Caki2 (cell line): ENCODE data around the gene IRF6. TPM values are rescaled to one million over a fixed set of nuclear protein-coding genes. Genes with fewer than 3 reads are reported as not detected.

Source experiments
- DNase-seq: peaks from one replicate; pipeline ENCODE4 v3.0.0-alpha.2; 2015; ENCODE audit warnings: low read depth
- in situ Hi-C: cut with HindIII; loops from 2 replicates; pipeline ENCODE4 v1.10.0; 2016; ENCODE audit warnings: low sequenced_read_pairs, low pct_unique_long_range_greater_than_20kb, mixed read lengths
- total RNA-seq: library from RNA; depleted of rRNA; stranded (reverse); fragments of >200 nt; shearing (Covaris generic); gene quantifications from 2 replicates; pipeline ENCODE4 v1.2.3, GENCODE V29; 2014; ENCODE audit warnings: low replicate concordance

Gene IRF6
- total RNA-seq, 1 experiment from 2014 or later: not detected

DNA sequence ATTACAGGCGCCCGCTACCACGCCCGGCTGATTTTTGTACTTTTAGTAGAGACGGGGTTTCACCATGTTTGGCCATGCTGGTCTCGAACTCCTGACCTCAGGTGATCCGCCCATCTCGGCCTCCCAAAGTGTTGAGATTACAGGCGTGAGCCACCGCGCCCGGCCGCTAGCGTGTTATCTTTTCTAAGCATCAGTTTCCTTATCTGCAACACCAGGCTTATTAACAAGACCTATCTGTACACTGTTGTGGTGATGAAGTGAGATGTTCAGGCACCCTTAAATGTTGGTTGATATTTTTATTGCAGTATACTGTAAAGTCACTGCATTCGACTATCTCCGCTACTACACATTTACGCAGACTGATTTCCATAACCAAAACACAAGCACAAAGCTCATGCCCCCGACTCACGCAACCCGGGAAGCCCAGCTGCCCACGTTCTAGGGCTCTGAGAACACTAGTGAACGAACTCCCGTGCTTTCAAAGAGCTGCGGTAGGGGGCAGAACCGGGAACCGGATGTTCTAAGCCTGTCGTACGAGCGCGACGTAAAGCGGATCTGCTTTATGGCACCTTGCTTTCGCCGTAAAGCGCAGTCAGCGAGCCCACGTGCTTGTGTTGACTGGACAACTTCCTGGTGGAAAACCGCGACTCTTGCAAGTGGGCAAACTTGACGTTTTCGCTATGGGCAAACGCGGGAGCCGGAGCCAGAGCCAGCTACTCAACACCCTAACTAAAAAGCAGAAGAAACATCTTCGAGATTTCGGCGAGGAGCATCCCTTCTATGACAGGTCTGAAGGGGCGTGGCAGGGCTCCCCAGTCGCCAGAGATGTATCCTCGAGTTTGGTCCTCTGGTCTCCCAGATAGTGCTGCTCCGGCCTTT lies 21.7 kb upstream of the IRF6 start, which contains the start of gene UTP25:
TSS of gene UTP25 (plus strand) at position 589 of the 879 bp plus-strand sequence. CDS start at position 681, 92 bp downstream.
- DNase-seq: peak; percentile 92
- in situ Hi-C loops: no loop called here

DNA sequence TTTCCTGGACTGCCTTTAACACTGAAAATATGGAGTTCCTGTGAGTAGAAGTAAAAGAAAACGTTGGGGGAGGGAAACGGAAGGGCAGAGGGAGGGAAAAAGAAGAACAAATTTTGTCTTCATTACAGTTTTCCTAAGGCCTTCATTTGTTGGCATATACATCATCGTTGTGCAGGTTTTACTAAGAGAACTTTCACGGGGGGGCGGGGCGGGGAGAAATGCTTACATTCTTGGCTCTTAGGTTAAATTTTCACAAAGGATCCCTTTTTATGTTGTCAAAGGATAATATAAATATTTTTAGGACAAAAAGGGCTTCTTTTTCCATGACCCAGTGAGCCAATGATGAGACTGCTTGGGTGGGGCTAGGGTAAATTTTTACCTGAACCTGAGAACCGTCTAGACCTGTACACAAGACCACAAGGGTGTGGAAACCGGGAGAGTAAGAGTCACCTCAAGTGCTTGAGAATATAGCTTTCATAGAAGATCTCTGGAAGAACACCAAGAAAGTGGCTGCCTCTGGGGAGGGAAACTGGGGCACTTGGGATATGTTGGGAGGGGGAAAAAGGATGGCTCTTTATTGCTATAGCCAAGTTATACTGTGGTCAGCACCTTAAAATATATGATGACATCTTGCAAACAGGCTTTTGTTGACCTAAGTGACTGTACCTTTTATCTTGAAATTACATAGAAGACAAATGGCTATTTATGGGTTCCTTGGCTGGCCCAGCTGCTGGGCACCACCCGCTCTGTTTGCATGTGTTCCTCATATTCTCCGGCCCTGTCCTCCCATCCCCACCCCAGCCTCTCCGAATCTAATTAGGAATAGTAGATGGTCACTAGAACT lies 19.9 kb upstream of the IRF6 start:
- in situ Hi-C loops: no loop called here
- peak; percentile 32 for DNase-seq

DNA sequence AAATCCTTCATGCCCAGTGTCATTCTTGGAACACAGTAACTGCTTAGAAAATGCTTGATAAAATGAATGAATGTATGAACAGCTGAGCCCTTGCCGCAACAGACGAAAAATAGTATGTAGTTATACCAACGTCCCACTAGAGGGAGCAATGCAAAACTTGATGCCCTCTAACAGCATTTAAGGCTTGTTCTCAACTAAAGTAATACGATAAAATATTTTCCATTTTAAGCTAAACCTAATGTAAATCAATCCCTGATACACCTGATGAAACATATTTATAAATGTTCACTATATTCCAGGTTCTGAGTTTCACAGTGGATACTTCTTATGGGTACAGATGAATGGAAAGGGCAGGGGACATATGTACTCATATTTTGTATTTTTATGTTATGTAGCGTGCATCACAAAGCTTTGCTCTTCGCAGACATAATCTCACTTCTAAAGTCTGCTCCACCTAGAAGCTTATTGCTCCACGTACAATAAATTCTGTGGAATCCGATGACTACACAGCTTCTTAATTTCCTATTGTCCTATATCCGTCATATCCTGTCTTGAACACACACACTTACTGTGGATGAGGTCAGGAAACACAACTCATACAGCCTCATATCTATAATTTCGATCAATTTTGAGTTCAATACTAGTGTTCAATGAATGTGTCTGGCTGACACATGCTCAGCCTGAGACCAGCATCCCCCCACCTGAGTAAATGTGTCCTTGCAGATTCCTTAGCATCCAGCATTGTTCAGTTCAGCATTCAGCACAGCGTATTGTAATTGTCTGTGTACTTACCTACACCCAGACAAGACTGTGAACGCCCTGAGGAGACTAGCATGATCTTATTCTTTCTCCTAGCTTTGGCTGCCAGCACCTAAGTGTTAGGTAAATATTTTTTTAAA lies 17.4 kb upstream of the IRF6 start:
- in situ Hi-C loops: no loop called here
- DNase-seq: peak; percentile 35

DNA sequence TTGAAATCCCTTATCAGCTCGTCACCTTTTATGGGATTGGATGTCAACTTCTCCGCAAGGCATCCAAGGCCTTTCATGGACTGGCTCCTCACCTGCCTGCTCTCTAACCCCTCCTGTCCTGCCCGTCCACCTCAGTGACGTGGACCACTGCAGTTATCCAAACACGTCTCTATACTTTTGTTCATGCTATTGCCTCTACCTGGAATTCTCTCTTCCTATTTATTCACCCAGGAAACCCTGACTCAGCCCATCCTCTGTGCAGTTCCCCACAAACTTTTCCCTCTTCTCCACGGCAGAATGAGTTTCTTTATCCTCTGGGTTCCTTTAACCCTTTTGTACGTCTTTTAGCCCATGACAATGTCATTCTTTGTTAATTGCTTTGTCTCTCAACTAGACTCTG lies 16.8 kb upstream of the IRF6 start:
- DNase-seq: no peak
- in situ Hi-C loops: no loop called here

DNA sequence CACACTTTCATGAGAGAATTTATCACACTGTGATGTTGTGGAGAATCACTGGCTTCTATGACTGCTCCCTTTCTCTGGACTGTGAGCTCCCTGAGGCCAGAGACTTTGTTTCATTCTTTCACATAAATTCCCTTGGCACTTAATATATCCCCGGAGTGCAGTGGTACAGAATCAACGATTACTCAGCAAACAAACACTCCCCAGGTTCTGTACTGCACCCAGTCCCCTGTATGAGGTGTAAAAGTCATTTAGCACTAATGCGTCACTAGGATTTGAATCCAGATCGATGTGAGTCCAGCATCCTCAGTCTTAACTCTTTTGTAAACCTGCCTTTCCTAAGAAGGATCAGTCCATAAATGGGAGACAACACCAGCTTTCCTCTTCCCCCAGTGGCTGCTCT lies 15.0 kb upstream of the IRF6 start:
- in situ Hi-C loops: no loop called here
- DNase-seq: no peak

DNA sequence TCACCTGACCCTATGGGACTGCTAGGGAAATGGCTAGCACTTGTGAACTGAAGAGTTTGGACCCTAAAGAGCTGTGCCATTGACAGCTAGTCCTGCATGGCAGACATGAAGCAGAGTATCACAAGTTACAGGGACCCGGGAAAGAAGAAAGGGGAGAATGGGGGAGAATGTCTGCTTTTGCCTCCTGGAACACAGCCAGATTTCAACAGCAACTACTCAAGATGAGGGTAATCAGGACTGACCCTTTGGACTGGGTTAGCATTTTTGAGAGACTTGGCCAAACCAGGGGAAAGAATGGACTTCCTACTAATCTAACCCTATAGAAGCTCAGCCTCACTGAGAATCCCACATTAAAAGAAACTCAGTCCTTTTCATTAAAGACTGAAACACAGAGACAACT lies 13.1 kb upstream of the IRF6 start:
- in situ Hi-C loops: no loop called here
- DNase-seq: no peak

DNA sequence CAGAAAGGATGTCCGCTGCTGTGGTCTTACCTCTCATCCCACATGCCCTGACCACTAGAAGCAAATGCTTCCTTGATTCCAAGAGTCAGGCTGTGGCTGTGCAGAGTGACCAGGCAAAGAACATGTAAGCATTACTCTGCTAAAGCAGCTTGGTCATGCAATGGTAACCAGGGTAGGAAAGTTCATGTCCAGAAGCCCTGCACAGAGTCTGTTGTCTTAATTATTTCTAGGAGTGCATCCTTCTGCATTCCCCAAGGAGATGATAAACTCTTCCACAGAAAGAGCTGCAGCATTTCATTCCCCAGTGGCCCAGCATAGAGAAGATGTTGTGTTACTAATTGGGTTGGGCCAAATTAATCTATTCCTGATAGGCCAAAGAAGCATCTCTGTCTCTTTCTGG lies 11.7 kb upstream of the IRF6 start:
- in situ Hi-C loops: no loop called here
- no peak for DNase-seq

DNA sequence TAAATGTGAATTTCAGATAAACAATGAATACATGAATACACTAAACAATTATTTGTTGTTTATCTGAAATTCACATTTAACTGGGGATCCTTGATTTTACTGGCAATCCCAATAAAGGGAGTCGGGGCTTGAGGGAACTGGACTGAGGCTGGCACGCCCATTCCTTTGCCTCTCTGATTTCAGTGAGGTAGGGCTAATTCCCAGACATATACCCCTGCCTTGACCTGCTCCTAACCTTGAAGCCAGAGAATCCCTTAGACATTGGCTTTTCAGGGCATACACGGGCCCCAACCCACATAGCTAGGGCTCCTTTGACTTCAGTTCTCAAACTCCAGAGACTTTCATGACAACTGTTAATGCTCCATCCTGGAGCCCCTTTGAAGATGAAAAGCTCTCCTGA lies 11.0 kb upstream of the IRF6 start:
- no peak for DNase-seq
- in situ Hi-C loops: no loop called here

DNA sequence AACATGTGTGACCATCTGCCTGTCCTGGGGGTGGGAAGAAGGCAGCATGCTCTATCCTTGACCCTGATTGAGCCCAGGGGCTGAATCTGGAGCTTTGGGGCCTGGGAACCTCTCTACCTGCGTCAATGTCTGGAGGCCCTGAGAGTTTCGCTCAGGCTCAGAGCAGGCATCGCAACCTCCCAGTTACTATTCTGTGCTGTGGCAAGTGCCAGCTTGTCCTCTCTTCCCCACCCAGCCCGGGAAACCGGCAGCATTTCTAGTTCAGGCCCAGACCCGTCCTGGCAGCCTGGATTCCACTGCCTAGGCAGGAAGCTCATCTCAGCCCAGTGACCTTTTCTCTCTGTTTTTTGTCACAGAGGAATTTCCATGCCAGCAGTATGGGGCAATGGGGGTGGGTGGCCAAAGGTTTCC lies 10.0 kb upstream of the IRF6 start:
- in situ Hi-C loops: no loop called here
- no peak for DNase-seq

DNA sequence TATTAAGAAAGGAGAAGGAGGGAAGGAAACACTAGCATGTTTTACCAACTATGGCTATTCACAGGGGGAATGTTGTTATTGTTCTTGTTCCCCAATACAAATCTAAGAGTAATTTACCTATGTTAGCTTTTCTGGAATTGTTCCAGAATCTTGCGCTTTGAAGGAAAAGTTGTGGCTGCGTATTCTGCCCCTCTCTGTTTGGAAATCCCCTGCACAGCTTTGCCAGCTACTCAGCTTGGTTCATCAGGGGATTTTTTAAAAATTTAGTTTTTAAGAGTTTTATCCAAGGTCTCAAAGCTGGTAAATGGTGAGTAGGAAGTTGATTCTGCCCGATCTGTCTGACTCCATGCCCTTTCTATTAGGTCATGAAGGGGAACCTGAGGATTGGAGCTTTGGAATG lies 9.5 kb upstream of the IRF6 start:
- DNase-seq: no peak
- in situ Hi-C loops: no loop called here

DNA sequence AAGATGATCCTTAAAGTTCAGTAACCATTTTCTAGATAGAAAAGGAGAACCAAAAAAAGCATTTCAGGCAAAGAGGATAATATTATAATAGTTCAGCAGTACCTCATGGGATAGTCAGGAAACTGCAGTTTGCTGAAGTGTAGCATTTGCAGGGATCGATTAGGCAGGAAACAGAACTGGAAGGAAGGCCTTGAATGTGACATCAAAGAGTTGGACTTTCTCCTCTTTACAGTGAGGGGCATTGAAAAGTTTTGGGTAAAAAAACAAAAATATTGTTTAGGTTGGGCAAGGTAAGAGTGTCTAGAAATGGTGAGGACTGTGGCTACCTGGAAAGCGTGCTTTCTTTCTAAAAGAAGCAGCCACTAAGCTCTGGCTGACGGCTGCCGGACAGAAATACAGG lies 8.0 kb upstream of the IRF6 start:
- in situ Hi-C loops: no loop called here
- DNase-seq: no peak

DNA sequence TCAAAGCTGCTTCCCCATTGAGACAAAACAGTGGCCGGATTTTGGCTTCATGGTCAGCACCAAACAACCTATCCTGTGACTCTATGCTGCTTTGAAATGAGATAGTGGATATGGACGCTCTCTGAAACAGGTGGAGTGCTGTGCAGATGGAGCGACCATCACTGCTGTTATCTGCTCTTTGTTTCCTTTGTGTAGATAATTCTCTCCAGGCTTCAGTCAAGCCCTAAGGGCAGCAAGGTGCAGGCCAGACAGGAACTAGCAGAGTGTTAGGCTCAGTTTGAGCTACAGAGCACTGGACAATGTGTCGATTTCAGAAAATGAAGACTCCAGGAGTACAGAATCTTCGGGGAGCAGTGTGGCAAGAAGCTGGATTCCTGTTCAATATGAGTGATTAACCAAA lies 4.8 kb upstream of the IRF6 start:
- no peak for DNase-seq
- in situ Hi-C loops: no loop called here

DNA sequence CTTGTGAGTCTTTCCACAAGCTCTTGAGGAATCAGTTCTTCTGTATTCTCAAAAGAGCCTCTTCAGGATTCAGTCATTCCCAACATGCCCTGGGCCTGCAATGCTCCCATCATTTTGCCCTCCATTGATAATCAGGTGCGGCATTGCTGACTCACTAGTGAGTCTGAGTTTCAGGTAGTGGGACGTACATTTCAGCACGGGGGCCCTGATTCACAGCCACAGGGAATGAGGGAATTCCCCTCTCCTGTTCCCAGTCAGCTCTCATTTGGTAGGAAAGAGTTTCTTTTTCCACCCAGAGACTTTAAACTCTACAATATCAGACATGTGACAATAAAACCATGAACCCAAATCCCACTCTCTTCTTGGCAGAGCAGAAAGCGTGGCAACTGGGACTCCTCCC lies 3.7 kb upstream of the IRF6 start:
- no peak for DNase-seq
- in situ Hi-C loops: no loop called here

DNA sequence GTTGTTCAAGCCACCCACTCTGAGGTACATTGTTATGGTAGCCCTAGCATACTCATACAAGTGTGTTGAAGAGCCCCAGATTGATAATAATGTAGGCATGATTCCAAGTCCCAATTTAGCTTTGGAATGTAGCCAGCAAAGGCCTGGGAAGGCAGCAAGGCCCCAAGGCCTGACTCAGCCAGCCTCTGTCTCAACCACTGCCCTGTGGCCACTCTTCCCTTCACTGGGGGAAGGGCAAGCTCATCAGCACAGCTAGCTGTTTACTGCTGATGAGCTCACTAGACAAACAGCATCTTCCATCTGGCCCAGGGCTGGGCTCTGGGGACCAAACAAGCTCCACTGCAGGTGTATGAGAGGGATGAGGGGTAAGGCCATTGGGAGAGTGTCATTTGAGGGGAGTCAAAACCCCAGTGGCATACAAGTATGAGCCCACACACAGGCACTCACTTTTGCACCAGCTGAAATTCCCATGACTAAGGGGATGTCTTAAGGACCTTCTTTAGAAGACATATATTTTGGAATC lies 2.2 kb upstream of the IRF6 start:
- peak; percentile 65 for DNase-seq
- in situ Hi-C loops: no loop called here

DNA sequence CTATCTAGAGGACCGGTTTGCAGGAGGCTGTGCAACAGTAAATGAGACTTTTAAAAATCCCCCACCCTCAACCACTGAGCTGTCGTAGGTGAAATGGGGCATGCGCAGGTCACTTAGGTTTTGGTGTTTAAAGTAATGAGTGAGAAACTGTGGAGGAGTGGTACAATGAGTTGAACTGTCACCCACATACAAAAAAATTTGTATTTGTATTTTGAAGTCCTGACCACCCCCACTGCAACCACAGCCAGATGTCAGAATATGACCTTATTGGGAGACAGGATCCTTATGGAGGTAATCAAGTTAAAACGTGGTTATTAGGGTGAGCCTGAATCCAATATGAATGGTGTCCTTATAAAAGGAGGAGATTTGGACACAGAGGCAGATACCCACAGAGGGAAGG lies 1.6 kb upstream of the IRF6 start:
- DNase-seq: no peak
- in situ Hi-C loops: no loop called here

DNA sequence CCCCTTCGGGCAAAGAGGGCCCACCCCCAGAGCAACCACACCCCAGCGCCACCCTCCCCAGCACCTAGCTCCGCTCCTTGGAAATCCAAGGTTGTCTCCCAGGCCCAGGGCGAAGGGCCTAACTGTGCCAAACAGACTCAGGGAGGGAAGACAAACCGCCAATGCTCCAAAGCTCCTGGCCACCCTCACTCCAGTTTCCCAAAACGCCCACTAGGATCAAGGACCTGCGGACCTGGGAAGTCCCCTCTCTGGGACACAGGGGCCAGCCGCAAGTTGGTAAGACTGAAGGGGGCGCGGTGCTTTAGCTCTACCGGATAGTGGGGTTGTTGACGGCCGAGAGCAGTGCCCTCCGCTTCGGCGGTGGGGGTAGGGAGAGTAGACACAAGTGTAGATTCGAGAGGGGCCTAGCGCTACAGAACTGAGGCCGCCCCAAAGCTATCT lies 581 bp downstream of the IRF6 start:
- no peak for DNase-seq
- in situ Hi-C loops: no loop called here

DNA sequence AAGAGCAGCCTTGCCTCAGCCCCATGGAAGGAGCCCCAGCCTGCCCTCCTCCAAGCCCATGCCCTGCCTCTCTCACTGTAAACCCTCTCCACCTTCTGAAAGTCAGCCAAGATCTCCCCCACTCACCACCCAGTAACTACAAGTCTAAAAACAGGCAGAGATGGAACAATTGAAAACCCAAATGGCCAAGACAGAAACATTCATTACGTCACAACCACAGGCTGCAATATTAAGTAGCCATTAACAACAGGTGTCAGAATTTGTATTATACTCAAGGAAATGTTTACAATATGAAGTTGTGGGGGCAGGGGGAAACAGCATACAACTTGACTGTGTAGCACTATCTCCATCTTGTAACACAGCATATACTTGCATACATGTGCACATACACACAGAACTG lies 2.4 kb downstream of the IRF6 start:
- in situ Hi-C loops: no loop called here

DNA sequence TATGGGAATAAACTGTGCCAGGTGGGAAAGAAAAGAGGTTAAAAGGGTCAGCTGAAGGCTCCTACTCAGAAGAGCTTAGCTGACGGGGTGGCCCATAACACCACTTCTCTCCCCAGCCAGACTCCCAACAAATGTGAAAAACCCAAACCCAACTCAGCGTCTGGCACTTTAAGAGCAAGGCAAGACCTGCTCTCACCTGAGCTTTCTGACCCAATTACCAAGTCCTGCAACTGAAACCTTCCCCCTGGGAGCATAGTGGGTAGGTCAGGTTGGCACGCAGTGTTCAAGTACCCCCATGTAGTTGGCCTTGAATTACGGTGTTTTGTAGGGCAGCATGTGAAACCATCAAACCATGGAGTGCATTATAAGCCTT lies 3.2 kb downstream of the IRF6 start:
- in situ Hi-C loops: no loop called here
- DNase-seq: no peak

More for the DNA sequence above, 2.4 kb downstream of the IRF6 start:
- DNase-seq: no peak
